HG03439 (cell line): ENCODE data around the gene GNPNAT1.
"Not testable (repeated sequence)": the region's sequence is repeated elsewhere in the genome, so short reads cannot be mapped to it uniquely, and the experiment has no call there.

ENCODE experiments used
- ATAC-seq: cut with Tn5 transposase; IDR thresholded peaks from one replicate; pipeline ENCODE4 v1.9.1; 2021; ENCODE audit warnings: mild to moderate bottlenecking, moderate library complexity; ENCODE audit not compliant: unreplicated experiment

The GNPNAT1 gene

DNA sequence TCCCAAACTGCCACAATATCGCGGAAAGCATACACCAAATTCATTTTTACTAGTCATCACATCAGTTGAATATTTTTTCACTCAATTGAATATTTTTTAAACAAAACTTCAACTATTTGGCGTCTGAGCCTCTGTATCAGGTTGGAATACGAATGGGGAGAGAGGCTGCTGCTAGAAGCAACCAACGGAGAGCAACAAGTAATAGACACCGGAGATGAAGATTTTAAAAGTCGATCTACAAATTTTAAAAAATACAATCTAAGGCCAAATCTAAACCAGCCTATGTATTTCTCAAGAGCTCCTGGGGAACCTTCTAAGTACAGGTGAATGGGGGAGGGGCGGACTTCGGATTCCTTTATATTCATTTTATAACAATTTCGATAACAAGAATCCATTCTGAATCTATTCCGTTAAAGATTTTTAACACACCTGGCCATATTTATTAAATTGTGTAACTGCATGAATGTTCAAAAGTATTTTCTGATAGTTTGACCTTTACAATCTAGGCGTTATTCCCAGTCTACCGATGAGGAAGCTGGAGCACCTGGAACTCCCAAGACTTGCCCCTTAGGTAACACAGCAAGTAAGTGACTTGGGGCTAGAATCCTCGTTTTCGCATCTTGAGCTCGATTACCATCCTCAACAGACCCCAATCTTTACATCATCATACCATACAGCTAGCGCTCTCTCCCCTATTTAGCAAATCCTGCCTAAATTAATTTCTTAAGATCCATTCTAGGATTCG, 1.2 kb downstream of the GNPNAT1 start:
- no peak for ATAC-seq

DNA sequence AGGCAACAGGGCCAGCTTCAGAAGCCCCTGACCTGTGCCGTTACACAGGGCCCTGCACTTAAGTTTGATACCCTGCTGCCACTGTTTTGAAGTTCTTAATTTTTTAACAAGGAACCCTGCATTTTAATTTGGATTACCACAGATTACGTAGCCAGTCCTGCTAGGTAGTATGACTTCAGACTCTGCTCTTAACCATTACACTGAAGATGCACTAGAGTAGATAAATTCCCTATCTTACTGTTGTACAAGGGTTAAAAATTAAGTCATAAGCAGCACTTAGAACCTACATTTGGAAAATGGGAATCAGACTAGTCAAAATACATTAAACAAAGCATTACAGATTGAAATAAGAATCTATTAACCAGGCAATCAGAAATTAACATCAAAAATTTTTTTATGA, 2.3 kb downstream of the GNPNAT1 start:
- ATAC-seq: no peak

DNA sequence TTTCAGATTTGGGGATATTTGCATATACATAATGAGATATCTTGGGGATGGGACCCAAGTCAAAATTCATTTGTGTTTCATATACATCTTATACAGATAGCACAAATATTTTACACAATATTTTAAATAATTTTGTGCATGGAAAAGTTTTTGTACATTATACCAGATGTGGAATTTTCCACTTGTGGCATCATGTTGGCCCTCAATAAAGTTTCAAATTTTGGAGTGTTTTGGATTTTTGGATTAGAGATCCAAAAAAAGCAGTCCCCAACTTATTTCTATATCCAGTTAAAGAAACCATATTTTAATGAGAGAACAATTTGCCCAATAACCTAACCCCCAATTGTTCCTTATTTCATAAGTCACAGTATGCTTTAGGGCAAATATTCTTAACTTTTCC, 4.5 kb downstream of the GNPNAT1 start:
- ATAC-seq: no peak

DNA sequence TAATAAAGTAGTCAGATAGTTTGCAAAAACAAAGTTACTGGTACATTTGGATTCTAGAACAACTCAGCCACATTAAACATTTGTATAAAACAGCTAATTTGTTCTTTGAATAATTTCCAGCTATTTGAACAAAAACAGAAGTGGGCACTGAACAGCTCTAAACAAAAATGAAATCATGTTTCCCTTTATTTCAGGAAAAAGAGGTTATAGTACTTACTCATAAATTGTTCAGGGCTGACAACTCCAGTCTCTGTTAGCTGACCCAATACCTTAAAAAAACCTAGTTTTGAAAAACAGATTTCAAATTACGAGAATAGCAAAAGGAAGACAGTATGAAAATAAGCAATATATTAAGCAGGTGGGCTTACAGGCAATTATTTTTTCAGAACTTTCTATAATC, 8.2 kb downstream of the GNPNAT1 start:
- no peak for ATAC-seq

DNA sequence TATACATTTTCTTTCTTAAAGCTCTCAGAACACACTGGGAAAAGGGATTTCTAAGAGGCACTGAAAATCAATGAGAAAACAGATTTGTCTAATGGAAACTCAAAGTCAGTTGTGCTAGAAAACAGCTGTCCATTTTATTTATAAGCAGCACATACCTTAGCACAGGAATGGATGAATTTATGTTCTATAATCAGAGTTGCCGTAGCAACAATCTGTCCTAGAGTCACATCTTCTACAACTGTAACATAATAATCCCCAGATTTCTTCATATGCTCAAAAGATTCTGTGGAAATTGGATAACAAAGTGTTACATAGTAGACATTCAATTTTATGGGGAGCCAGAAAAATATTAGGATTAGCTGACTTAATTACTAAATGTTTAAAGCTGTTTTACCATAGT, 9.8 kb downstream of the GNPNAT1 start:
- no peak for ATAC-seq

DNA sequence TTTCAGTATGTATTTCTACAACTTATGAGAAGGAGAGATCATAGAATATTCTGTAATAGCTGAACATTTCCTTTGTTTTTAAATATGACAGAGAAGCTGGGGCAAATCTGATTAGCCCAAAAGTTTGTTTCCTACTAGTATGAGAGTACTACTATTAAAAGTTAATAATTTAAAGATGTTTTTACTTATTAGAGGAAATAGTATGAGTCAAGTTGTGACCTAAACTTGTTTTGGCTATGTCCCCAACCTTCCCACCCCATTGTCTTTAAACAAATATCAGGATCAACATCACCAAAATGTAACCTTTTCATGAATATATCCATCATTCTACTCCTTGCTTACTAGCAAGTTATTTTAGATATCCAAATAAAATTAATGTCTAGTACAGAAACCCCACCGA, 10.5 kb downstream of the GNPNAT1 start:
- ATAC-seq: no peak

DNA sequence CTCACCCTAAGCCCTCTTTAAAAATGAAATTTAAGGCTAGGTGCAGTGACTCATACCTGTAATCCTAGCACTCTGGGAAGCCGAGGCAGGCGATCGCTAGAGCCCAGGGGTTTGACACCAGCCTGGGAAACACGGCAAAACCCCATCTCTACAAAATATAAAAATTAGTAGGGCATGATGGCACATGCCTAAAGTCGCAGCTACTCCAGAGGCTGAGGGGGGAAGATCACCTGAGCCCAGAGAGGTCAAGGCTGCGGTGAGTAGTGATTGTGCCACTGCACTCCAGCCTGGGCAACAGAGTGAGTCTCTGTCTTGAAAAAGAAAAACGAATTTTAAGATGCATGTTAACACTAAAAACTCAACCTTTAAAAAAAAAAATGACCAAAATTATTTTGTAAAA, 12.7 kb downstream of the GNPNAT1 start:
- ATAC-seq: no peak

DNA sequence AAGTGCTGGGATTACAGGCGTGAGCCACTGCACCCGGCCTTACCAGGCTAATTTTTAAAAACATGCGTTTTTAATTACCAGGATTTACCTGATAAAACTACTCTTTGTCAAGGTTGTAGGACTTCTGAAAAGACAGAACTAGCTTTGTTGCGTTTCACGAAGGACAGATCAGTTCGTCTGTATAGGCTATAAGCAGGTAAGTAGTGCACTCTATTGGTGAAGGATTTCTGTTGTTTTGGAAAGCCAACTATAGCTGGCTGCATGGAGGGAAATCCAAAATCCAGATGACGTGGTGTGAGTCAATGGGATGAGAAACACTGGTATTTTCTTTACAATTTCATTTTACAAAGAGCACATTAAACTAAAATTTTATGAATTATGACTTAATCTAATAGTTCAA, 14.6 kb downstream of the GNPNAT1 start:
- no peak for ATAC-seq

DNA sequence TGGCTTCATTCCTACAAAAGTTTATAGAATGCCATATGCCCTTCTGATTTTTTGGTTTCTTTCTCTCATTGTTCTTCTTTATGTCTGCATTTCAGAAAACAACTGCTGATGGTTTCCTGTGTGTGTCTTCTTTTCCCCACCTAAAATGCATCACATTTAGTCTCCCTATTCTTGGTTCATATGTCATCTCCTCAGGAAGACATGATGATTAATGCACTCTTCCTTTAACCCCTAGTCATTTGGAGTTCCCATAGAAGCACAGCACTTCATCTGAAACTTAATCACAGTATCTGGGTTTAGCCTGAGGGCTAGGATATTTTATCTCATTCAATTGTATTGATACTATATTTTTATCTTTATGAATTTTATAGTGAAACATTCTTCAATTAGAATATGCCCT, 21.5 kb downstream of the GNPNAT1 start:
- no peak for ATAC-seq

DNA sequence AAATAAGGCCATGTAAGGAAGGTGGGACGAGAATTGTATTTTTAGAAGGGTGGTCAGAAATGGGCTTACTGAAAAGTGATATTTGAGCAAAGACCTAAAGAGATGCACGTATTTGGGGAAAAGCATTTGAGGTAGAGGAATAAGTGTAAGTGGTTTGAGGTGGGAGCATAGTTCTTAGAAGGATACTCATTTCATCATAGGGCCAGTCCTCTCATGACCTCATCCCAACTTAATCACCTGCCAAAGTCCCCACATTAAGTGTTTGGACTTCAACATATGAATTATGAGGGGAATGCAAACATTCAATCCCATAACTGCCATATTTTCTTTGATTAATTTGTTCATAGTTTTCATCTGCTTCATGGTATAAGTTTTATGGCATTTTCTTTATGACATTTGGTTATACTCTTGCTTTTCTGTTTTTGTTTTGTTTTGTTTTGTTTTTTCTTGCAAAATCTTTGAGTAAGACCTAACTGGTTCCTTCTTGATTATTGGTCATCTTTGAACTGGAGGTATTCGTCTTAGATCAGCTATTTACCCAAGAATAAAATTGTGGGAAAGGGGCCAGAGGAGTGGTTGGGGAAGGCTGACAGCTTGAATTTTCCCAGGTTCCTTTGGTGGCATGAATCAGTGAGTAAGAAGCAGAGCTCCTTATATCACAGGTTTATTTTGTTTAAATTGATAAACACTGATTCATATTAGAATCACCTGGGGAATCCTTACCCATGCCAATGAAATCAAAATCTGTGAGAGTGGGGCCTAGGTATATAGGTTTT, 24.2 kb downstream of the GNPNAT1 start:
- no peak for ATAC-seq

DNA sequence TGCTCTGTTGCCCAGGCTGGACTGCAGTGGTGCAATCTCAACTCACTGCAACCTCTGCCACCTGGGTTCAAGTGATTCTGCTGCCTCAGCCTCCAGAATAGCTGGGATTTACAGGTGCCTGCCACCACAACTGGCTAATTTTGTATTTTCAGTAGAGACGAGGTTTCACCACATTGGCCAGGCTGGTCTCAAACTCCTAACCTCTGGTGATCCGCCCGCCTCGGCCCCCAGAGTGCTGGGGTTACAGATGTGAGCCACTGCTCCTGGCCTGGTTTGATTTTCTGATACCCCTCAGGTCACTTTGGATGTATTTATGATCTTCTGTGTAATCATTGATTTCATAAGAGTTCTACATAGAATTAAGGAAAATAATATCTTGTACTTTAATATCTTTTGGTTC, 28.5 kb downstream of the GNPNAT1 start:
- ATAC-seq: not testable (repeated sequence)

DNA sequence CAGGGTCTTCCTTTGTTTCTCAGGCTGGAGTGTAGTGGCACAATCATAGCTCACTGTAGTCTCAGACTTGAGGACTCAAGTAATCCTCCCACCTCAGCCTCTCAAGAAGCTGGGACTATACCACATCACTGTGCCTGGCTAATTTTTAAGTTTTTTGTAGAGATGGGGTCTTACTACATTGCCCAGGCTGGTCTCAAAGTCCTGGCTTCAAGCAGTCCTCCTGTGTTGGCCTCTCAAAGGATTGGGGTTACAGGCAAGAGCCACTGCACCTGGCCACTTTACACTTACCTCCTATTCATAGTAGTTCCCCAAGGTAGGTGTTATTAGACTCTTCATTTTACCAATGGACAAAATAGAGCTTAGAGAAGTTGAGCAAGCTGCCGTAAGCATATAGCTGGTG, 32.3 kb downstream of the GNPNAT1 start:
- no peak for ATAC-seq

DNA sequence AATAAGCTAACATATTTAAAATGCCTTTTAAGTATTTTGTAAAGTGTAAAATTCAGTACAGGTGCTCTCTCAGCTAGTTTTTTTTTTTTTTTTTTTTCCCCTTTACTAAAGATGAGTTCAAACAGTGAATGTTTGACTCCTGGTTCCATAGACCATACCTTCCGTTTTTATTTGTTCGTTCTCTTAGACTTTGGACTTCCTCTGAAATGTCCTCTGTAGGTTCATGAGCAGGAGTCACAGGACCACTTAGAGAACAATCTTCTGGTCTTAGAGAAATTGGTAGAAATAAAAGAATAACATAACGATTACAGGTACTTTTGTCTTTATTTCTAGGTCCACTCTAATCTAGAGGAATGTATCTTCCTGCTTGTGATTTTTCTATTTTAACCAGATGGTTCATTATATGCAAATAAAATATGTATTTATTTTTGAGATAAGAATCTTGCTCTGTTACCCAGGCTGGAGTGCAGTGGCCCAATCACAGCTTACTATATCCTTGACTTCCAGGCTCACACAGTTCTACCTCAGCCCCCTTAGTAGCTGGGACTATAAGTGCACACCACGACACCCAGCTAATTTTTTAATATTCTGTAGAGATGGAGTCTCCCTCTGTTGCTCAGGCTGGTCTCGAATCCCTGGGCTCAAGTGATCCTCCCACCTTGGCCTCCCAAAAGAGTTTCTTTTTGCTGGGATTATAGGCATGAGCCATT, 35.6 kb downstream of the GNPNAT1 start:
- ATAC-seq: no peak

DNA sequence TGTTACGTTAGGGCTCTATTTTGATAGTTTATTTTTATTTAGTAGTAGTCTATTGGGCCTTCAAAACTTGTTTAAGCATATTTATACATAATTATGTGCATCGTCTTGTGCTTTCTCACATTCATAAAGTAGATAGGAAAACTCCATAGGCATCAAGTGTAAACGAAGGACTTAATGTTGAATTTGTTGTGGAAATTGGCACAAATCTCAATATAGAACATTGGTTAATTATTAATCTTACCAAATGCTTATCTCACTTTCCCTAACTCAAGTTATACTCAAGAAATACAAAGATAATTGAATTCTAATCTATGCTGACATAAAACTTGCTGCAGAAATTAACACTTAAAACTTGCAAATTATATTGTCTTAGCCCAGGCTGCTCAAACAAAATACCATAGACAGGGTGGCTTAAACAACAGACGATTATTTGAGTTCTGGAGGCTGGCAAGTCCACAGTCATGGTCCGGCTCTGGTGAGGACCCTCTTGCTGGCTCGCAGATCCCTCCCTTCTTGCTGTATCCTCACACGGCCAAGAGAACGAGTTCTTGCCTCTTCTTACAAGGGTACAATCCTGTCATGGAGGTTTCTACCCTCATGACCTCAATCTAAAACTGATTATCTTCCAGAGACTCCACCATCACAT, 42.6 kb downstream of the GNPNAT1 start:
- ATAC-seq: no peak

DNA sequence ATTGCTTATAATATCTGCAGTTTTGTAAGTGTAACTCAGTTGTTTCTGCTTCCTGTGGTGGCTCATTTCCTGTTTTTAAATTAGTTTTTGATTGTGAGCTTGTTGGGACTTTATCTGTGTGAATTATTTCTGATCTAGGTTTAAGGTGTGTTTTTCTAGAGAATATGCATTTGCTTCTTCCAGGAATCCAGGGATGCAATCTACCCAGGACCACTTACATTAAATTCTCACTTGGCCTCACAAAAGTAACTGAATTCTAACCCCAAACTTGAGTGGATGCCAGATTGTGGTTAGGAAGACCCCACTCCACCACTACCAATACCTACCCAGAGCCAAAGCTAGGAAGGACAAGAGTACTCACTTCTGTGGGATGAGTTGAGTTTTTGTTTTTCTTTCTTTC, 49.5 kb downstream of the GNPNAT1 start:
- ATAC-seq: no peak

DNA sequence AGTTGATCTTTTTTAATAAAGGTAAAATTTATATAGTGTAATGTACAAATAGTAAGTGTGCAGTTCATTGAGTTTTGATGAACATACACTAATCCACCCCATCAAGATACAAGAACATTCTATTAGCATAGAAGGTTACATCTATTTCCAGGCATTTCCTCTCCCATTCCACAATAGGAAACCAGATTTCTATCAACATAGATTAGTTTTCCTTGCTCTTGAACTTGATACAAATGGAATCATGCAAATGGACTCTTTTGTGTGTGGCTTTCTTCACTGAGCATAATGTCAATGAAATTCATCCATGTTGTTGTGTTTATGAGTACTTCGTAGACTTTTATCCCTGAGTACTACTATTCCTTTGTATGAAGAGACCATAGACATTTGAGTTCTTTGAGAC, 50.7 kb downstream of the GNPNAT1 start:
- ATAC-seq: no peak

DNA sequence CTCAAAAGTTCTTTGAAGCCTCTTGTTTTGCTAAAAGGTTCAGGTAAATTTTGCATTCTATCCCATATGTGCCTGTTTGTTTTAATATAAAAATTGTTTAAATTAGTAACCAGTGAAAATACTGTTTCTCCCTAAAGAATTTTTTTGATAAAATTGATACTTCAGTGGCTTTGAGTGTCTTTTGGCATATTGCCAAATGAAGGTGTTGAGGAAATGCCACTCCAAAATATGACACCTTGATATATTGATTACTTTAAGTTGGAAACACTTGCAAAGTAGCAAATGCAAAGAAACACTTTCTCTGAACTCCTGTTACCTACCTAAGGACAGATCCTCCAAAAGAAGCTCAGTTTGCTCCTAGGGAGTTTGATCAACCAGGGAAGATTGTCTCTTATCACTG, 53.0 kb downstream of the GNPNAT1 start:
- no peak for ATAC-seq

DNA sequence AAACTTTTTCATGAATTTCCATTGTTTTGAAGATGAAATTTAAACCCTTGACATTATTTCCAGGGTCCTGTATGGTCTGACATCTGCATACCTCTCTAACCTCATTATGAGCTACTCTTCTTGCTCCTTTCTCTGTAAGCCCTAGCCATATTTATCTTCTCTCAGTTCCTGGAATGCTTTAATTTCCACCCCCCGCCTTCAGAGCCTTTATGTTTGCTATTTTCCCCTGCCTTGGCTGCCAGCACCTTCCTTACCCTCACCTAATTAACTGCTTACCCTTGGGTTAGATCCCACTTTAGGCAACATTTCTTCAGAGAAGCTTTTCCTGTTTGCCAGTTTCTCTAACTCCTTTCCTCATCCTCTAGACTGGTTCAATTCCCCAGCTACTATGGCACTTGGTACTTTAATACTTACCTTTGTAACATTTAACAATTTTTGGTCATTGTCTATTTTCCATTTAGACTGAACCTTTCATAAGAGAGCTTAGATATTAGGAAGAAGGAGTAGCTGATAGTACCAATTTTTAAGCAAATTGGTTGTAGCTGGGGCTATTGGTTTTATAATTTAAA, 55.4 kb downstream of the GNPNAT1 start:
- ATAC-seq: no peak

DNA sequence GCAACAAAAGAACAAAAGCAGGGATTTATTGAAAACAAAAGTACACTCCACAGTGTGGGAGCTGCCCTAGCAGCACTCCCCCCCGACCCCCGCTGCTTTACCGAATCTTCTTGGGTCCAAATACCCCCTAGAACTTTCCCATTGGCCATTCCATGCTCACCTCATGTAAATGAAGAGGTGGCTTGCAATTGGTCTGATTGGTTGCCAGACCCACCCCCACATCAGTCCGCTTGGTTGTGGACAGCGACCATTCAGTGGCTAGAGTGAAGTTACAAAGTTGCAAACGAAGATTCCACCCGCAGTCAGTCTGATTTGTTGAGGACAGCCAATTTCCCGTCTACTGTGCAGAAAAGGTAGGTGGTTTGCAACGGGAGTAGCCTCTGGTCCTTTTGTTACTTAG, 57.6 kb downstream of the GNPNAT1 start:
- no peak for ATAC-seq

DNA sequence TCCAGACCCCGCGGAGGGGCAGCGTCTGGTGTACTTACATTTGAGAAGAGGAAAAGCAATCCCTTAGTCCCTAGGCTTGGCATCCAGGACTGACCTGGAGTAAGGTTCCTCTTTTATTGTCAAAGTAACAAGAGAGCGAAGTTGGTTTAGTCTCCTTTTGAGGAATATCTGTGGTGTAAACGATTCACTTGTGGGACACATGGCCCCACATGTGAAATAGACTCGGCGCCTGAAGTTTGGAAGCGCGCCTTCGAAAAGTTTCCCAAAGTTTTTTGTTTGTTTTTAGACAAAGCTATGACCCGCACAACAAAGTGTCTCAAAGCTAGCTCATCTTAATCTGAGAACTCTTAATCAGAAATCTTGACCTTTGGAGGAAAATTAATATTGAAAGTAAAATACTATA, 60.7 kb downstream of the GNPNAT1 start:
- no peak for ATAC-seq
